H1 (cell line): ENCODE results near the gene MAPK1.
"Not testable (repeated sequence)": the region's sequence is repeated elsewhere in the genome, so short reads cannot be mapped to it uniquely, and the experiment has no call there.

Experiments used
- POLR2A ChIP-seq, 2 experiments: IDR thresholded peaks; 1 replicate in 1 of 2; 2 replicates in 1 of 2; pipeline ENCODE4 v1.6.1; 2011; ENCODE audit warnings: low read depth in 2 of 2, low read length in 2 of 2, mild to moderate bottlenecking in 2 of 2; ENCODE audit errors: control extremely low read depth in 1 of 2
- RAD21 ChIP-seq, 2 experiments: IDR thresholded peaks in 1 of 2; conservative IDR thresholded peaks in 1 of 2; 2 replicates each; pipeline ENCODE4 v1.6.1; 2011; ENCODE audit warnings: low read depth in 2 of 2, low read length in 2 of 2, improper control_type of control experiment in 1 of 2, inconsistent platforms in 1 of 2, mild to moderate bottlenecking in 1 of 2, moderate library complexity in 1 of 2
- RXRA ChIP-seq: IDR thresholded peaks from 2 replicates; pipeline ENCODE4 v1.6.1; 2011; ENCODE audit warnings: low read depth, mild to moderate bottlenecking, low read length, moderate library complexity; ENCODE audit not compliant: insufficient read depth
- TAF1 ChIP-seq: IDR thresholded peaks from 2 replicates; pipeline ENCODE4 v1.6.1; 2011; ENCODE audit warnings: mild to moderate bottlenecking, low read depth, low read length

GRCh38 chr22:21824962-21825361, 42.5 kb downstream of the MAPK1 start:
- TF ChIP-seq TAF1; RAD21 (IDR thresholded peaks at IDR 0.05 in 1 of 2, conservative IDR thresholded peaks at IDR 0.05 in 1 of 2; ENCODE audit: low read depth in 2 of 2, low read length in 2 of 2); RXRA; POLR2A (IDR thresholded peaks at IDR 0.05; ENCODE audit: control extremely low read depth in 1 of 2, low read depth in 2 of 2, low read length in 2 of 2): not testable (repeated sequence)
